GM18858 (cell line): ENCODE measurements around the gene AHNAK2.

Source experiments
- ATAC-seq: cut with Tn5 transposase; IDR thresholded peaks from one replicate; pipeline ENCODE4 v1.9.1; 2021; ENCODE audit not compliant: unreplicated experiment

The AHNAK2 gene

DNA sequence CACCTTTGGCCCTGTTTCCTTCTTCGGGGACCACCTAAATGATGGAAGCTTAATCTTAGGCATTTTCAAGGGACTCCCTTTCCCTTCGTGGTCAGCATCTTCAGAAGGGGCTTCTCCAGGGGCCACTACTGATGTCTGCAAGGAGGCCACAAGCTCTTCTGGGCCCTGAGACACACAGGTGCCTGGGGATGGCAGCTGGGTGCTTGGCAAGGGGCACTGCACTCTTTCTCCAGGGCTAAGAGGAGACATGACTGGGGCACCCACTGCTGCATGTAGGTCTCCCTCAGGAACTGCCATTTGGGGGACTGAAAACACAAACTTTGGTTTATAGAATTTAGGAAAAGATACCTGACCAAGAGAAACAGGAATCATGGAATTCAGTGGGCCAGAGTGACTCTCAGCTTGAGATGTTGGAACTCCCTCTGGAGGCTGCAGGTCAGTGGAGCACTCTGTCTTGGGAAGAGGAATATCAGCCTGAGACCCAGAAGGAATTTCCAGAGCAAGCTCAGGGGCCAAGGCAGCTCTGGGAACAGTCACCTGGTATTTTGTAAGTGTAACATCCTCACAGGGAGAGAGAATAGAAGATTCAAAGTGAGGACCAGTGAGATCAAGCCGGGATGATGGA is 37.5 kb downstream of the AHNAK2 start:
- no peak for ATAC-seq

DNA sequence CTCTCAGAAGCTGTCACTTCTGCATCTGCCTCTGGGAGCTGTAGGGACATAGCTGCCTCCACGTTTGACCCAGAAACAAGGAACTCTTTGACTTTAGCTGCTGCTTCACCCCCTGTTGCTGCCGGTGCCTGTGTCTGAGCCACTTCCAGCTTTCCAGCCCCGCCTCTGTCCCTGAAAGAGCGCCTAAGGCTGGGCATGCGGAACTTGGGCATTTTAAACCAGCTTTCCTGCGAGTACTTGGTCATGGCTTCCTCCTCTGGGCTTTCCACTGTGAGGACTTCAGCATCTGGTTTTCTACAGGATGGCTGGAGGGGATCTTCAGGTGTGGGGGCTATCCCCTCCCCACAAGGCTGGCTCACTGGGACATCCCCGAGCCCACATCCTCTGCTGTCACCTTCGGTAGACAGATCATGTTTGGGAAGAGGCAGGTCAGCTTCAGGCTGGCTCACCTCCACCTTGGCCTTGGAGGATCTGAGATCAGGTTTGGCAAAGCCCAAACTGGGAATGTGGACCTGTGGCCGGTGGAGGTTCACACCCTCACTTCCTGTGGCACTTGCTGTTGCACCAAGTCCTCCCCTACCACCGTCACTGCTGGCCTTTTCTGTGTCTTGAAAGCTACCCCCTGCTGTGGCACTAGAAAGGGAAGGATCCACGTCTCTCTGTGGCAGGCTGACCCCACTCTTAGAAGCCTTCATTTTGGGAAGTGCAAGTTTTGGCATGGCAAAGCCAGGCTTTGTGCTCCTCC is 38.3 kb downstream of the AHNAK2 start:
- ATAC-seq: no peak

DNA sequence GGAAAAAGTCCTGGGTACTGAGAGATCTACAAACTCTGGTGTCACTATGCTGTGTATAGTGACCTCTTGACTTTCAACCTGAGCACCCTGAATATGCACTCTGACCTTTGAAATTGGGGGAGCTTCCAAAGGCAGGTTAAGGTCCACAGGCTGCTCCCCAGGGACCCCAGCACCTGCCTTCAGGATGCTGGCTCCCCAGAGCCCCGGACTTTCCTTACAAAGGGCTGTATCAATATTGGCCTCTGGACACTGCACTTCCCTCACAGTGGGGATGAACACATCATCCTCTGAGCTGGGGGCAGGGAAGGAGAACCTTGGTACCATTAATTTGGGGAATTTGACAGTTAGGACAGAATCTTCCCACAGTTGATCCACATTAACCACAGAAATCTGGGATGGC is 39.2 kb downstream of the AHNAK2 start:
- no peak for ATAC-seq

DNA sequence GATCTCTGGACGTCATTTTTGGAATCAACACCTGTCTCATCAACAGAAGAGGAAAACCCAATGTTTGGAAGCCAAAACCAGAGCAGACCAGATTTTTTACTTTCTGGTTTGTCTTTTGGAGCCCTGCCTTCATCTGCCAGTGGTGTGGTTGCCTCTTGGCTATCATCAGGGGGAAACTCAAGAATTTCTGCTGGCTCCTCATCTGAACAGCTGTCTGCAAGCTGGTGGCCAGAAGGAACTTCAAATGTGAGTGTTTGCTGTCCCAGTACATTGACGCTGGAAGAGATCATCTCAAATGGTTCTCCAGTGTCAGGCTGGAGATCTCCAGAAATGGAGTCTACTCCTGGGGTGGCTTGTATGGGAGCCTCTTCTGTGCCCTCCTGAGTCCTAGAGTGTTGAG is 39.7 kb downstream of the AHNAK2 start:
- ATAC-seq: no peak

DNA sequence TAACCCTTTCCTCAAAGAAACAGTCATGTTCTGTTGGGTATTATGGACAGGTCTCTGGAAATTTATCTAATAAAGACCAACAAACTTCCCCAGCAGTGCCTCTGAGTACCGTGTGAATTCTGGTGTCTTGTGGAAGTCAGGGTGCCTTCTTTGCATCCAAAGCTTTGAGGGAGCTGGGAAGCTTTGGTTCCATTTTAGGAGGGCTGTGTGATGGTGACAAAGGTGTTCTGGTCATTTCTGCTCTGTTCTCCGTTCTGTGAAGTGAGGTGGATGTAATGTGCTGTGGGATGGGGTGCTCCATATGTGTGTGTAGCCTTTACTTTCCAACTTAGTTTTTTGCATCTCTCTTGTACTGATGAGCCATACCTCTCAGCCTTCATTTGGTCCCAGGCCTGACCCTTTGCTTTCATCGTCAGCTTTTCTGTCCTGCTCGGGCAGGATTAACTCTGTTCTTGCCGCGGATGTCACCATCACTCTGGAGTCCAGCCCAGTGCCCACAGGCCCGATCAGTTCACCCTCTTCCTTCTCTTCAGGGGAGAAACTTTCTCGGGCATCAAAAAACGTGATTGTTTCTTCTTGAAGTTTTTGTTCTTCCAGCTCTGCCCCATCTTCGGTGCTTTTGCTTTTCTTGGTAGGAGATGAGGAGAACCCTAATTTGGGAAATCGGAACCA is 40.3 kb downstream of the AHNAK2 start:
- no peak for ATAC-seq

DNA sequence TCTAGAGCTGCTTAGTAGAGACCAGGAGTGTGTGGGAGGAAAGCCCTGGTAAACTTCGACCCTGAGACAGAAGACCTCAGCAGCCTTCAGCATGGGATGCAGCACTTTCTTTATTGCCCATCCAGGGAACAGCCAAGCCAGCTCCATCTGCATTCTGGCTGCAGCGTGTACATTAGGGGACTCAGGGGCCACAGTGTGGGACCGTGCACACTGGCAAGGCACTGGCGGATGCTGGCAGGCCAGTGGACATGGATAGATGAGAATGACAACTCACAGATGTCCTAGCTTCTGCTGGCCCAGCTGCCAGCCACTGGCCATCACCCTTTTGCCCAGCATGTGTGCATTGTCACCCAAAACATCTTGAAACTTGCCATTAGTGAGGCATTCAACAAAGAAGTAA is 41.0 kb downstream of the AHNAK2 start:
- no peak for ATAC-seq

DNA sequence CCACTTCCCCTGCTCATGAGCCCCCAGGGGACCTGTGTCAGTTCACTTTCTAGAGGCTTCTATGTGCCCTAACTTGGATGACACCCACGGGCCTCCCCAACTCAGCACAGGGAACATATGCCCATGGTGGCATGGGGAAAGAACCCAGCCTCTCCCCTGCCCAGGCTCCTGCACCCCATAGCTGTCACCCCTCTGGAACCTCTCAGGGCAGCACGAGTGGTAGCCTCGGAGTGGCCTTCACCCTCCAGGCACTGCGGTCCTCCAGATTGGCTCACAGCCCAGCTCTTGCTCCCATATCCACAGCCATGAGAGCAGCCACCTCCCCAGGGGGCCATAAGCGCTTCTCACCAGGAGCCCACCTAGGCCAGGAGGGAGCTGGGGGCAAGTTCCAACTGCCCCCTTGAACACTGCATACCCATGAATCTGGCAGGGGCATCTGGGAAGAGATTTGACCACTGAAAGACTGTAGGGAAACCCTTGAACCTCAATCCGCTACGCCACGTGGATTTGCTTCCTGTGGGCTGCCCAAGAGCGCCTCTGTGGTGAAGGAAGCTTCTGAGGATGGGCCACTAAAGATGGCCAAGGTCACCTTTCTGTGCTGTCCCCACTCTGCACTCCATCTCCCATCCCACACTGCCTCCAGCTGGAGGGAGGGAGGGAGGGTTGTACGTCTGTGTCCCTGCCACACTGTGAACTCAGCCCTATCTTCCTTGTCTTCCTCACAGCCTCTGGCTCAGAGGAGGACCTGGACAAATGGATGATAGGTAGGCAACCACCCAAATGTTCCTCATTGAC is 41.6 kb downstream of the AHNAK2 start:
- ATAC-seq: no peak

DNA sequence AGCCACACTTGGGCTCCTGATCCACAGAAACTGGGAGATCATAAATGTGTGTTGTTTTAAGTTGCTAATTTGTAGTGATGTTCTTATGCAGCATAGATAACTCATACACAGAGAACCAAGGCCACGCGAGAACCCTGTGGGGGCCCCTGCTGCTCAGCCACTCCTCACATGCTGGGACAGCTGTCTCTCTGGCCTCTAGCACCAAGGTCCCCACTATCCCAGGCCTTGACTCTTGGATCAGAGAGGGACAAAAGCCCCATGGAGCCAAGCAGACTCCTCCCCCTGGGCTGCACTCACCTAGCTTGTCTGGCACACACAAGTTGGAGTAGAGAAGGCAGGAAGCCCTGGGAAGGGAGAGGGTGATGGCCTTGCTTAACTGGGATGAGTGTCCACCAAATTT is 42.2 kb downstream of the AHNAK2 start:
- no peak for ATAC-seq

DNA sequence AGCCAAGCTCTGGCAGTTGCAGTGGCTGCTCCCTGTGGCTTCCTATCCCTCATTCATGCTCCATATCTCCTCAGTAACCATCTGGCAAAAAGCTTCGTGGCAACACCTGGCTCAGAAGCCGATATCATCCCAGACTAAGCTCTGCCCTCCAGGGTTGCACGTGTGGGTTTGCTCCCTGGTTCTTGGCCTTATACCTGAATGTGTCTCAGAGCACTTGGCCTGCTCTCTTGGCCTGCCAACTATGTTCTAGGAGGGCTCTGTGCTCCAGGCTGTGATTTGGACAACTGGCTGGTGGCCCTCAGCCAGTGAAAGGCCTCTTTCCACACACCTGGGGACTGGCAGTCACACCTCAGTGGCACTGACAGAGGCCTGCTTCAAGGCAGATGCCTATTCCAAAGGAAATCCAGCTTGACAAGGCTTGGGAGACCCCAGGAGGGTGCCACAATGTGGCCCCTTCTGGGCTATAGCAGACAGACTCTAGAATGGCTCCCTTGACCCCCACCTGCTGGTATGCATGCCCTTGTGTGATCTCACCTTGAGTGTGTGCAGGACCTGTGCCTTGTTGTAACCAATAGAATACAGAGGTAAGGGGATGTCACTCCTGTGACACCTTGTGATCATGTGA is 43.0 kb downstream of the AHNAK2 start:
- no peak for ATAC-seq

DNA sequence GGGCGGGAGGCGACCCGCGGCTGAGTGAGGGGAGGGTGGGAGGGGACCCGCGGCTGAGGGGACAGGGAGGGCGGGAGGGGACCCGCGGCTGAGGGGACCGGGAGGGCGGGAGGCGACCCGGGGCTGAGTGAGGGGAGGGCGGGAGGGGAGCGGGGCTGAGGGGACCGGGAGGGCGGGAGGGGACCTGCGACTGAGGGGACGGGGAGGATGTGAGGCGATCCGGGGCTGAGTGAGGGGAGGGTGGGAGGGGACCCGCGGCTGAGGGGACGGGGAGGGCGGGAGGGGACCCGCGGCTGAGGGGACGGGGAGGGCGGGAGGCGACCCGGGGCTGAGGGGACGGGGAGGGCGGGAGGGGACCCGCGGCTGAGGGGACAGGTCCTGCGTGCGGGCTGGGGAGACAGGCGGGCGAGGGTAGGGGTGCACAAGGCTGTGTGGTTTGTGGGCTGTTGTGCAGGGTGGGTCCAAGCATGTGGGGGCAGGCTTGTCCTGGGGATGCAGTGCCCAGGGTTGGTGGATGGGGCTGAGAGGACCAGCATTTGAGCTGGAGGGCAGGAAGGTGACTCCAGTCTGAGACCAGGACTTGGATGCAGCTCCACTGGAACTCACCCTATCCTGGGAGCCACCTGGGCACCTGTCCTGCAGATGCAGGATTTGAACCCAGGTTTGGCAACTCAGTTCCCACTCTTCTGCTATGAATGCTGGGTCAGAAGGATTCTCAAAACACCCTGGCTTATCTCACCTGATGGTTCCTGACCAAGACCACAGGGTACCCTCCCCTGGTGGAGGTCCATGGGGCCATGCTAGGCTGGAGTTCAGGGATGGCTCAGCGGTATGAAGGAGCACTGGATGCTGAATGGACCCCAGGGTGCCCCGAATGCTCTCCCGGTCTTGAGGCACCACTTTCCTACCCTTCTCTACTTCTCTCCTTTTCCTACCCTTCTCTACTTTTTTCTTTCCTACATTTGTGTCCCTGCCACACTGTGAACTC is 44.1 kb downstream of the AHNAK2 start:
- ATAC-seq: no peak

DNA sequence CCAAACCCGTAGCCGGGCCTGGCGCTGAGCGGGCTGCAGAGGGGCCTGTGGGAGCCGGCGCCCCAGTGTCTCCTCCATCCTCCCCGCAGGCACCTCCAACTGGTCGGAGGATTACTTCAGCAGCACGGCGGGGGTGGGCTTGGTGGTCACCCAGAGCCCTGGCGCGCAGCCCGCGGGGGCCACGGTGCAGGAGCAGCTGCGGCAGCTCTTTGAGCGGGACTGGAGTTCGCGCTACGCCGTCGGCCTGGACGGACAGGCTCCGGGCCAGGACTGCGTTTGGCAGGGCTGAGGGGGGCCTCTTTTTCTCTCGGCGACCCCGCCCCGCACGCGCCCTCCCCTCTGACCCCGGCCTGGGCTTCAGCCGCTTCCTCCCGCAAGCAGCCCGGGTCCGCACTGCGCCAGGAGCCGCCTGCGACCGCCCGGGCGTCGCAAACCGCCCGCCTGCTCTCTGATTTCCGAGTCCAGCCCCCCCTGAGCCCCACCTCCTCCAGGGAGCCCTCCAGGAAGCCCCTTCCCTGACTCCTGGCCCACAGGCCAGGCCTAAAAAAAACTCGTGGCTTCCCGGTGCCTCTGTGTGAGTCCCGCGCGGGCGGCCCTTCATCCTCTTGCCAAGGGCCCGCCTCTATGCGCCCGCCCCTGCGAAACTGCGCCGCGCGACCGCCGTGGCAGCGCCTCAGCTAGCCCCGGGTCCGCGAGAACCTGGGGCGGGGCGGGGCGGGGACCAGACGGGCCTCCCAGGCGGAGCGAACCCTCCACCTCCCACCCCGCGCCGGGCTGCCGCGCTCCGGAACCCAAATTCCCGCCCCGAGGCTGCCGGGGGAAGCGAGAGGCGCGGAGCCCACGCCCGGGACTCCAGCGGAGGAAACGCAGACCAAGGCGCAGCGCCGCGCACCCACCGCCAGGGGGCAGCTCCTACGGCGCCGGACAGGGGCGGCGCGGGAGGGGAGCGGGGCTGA is 45.2 kb downstream of the AHNAK2 start:
- no peak for ATAC-seq

DNA sequence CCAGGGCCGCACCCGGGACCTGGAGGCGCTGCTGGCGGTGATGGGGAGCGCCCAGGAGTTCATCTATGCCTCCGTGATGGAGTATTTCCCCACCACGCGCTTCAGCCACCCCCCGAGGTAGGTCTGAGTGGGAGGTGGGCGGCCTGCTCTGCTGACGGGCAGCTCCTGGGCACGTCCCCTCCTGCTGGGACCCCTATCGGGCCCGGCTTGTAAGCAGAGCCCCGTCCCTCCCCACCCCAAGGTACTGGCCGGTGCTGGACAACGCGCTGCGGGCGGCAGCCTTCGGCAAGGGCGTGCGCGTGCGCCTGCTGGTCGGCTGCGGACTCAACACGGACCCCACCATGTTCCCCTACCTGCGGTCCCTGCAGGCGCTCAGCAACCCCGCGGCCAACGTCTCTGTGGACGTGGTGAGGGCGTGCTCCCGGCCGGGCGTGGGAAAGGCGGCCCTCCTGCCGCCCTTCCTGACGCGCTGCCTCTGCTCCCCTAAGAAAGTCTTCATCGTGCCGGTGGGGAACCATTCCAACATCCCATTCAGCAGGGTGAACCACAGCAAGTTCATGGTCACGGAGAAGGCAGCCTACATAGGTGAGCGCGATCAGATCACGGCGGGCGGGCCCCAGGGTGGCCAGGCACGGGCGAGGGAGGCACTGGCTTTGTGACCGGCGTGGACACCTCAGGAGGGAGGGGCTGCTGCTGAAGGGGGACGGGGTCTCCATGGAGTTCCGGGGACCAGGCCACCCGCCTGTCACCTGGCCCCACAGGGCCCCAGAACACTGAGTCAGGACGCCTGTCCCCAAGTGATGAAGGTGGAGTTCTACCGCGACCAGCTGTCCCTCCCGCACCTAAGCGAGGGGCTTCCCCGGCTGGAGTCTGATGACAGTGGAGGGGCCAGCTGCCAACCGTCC is 46.2 kb downstream of the AHNAK2 start:
- no peak for ATAC-seq

DNA sequence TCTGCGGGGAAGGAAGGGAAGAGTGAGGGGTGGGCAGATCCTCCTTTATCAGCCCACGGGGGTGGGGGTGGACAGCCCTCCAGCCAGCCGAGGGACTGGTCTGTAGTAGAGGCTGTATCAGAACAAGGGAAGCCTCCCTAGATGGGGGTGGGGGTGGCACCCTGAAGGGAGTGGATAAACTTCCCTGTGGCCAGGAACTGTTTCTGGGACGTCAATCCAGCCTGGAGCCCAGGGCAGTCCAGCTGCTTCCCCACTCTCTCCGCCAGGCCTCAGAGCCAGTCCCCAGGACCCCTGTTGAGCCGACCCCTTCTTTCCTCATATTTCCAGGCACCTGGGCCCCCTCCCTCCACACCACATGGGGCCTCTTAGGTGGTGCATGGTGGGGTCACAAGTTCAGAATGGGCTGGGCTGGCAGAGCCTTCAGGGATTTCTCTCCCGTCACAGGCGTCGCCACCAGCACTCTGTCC is 46.8 kb downstream of the AHNAK2 start:
- no peak for ATAC-seq

DNA sequence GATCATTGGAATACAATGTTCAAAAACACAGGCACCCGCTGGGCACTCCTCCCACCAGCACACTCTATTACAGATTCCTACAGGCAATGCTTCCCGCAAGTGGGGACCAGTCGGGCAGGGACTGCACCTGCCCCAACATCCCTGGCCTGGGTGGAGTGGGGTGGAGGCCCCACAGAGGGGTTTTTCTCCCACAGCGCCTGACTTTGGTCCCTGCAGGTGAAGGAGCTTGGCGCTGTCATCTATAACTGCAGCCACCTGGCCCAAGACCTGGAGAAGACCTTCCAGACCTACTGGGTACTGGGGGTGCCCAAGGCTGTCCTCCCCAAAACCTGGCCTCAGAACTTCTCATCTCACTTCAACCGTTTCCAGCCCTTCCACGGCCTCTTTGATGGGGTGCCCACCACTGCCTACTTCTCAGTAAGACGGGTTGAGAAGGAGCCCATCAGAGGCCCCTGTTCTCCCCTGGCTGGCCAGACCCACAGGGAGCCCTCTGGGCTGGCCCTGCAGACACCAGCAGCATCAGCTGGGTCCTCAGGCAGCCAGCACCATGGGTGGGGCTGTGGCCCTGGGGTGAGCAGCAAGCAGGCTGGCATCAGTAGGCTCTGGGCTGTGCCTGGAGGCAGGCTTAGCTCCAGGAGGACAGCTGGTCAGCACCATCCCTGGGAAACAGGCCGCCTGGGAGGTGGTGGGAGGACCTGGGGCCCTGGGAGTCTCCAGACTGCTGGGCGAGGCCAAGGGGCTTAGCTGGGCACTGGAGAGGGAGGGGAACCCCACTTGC is 47.5 kb downstream of the AHNAK2 start:
- no peak for ATAC-seq

DNA sequence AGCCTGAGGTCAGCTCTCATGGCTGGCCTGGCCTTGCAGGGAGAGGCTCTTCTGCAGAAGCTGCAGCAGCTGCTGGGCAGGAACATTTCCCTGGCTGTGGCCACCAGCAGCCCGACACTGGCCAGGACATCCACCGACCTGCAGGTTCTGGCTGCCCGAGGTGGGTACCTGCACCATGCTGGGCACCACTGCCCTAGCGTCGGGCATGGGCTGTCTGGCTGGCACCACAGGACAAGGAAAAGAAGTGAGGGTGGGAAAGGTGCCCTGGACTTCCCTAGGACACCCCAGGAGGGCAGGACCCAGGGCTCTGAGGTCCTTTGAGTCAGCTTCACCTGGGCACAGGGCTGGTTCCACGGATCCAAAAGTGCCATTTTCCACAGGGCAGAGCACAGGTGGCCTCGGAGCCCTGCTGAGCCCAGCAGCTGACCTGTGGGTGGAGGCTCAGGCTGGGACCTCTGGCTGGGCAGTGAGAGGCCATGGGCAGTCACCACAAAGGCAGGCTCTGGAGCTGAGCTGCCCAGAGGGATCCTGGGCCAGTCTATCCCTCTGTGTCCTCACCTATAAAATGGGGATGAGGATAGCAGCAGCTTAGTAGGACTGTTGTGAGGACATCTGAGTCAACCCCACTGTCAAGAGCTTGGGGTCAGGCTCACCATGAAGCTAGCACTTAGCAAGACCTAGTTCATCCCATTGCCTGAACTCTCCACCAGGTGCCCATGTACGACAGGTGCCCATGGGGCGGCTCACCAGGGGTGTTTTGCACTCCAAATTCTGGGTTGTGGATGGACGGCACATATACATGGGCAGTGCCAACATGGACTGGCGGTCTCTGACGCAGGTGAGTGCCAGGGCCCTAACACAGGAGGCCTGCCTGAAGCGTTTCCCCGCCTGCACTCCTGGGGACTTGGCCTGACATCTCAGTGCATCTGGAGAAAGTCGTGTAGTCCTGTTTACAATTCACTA is 48.6 kb downstream of the AHNAK2 start:
- no peak for ATAC-seq
